Right ventricle myocardium superior (tissue), 1 donor: ENCODE data around the gene WASHC4. TPM values are rescaled to one million over a fixed set of nuclear protein-coding genes. Genes with fewer than 3 reads are reported as not detected.
A peak's percentile ranks its signal among the peaks of the same experiment; 100 is the strongest.

Experiments used
- ATAC-seq: fragments of 200-7000 bp; cut with Tn5 transposase; one replicate; pipeline ENCODE4 v1.9.1; 2020; ENCODE audit warnings: mild to moderate bottlenecking; ENCODE audit not compliant: poor library complexity
- DNase-seq: peaks from one replicate; pipeline ENCODE4 v3.0.0-alpha.2; 2020
- intact Hi-C: fragments of 100-400 bp; cut with DNase I; formaldehyde crosslinking; loops from one replicate; pipeline ENCODE4 v1.11.2; 2022
- total RNA-seq: library from RNA; stranded (reverse); fragmentation: NEBNext Ultra II Directional; extraction: Animal tissue kit (Norgen Biotek cat#: 25700); gene quantifications from one replicate; pipeline ENCODE4 v1.2.1, GENCODE V29; 2021
- donor health status: DM: no; HTN: yes; CAD: no; lungs with severe emphysema.

Gene WASHC4
- total RNA-seq, 1 donor from 2014 or later, result 23.7 TPM

GRCh38 chr12:105198961-105199360, 91.4 kb downstream of the WASHC4 start:
- intact Hi-C loops, result no loop called here
- DNase-seq (no peak), ATAC-seq (no peak)

- intact Hi-C loops, result no loop called here
- DNase-seq, result no peak
Observed at GRCh38 chr12:105200385-105200784, 92.9 kb downstream of the WASHC4 start.

GRCh38 chr12:105201299-105201698, 93.8 kb downstream of the WASHC4 start:
- intact Hi-C loops, result no loop called here
- ATAC-seq, result peak; percentile 49
- DNase-seq, result no peak

More at GRCh38 chr12:105200385-105200784, 92.9 kb downstream of the WASHC4 start:
- ATAC-seq, result no peak

- intact Hi-C loops, result no loop called here
- DNase-seq (no peak), ATAC-seq (no peak)
Observed at GRCh38 chr12:105202202-105202601, 94.7 kb downstream of the WASHC4 start.

GRCh38 chr12:105204127-105204526, 96.6 kb downstream of the WASHC4 start:
- ATAC-seq (no peak), DNase-seq (no peak)
- intact Hi-C loops, result no loop called here

- ATAC-seq, result no peak
- intact Hi-C loops, result no loop called here
- no peak for DNase-seq
Observed at GRCh38 chr12:105204916-105205315, 97.4 kb downstream of the WASHC4 start.

GRCh38 chr12:105205322-105206048, 98.0 kb downstream of the WASHC4 start:
- intact Hi-C loops, result no loop called here
- ATAC-seq, result no peak
- DNase-seq, result no peak

- intact Hi-C loops, result no loop called here
- DNase-seq (no peak), ATAC-seq (no peak)
Observed at GRCh38 chr12:105206686-105207374, 99.3 kb downstream of the WASHC4 start.

- ATAC-seq (no peak), DNase-seq (no peak)
- intact Hi-C loops, result no loop called here
Observed at GRCh38 chr12:105209091-105209490, 101.6 kb downstream of the WASHC4 start.

GRCh38 chr12:105212438-105212837, 104.9 kb downstream of the WASHC4 start:
- DNase-seq (no peak), ATAC-seq (no peak)
- intact Hi-C loops, result no loop called here

GRCh38 chr12:105214148-105214547, 106.6 kb downstream of the WASHC4 start:
- no peak for ATAC-seq
- no peak for DNase-seq
- intact Hi-C loops, result no loop called here

- DNase-seq, result no peak
- ATAC-seq, result no peak
- intact Hi-C loops, result no loop called here
Observed at GRCh38 chr12:105214670-105215375, 107.3 kb downstream of the WASHC4 start.

GRCh38 chr12:105218434-105218833, 110.9 kb downstream of the WASHC4 start:
- peak; percentile 55 for ATAC-seq
- intact Hi-C loops, result no loop called here
- peak; percentile 49 for DNase-seq

Other genes starting within 250 kb of the WASHC4 start
- gene SLC41A2, start 149.4 kb upstream of the WASHC4 start, total RNA-seq, result 3.0 TPM
- 9.2 TPM for gene NOPCHAP1, start 121.4 kb upstream of the WASHC4 start, total RNA-seq
- gene ALDH1L2, start 23.3 kb upstream of the WASHC4 start, total RNA-seq, result 1.3 TPM
- 21.6 TPM for gene APPL2, start 128.4 kb downstream of the WASHC4 start, total RNA-seq
- 0.97 TPM for gene C12orf75, start 223.0 kb downstream of the WASHC4 start, total RNA-seq